ENCODE results near the gene HUNK.

DNA sequence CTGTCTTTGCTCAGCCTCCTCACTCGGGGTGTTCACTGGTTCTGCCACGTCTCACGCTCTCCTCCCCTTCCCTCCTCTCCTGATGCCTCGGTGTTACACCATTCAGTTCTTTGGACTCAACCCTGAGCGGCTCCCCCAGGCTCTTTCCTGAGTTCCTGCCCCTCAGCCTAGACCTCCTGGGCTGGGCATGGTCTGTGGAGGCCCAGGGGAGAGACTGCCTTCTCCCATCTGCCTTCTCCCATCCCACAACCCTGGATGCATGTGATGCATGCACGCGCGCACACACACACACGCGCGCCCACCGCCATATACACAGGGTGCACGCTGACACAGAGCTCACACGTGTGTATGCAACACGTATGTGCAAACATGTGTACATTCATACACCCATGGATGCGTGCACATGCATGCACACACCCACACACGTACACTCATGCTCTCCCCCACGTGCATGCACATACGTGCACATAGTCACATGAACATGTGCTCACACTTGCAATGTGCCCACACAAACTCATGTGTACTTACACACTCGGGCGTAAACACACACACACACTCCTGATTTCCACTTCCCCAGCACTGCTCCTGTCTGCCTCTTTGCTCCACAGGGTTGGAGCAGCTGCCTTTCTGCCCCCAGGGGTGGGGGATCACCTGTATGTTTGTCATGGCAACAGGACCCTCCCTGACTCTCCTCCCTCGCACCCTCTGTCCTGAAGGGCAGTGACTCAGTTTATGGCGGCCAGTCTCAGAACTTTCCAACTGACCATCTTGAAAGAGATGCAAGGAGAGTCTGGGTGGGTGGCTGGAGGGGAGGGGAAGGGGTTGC is 59.0 kb downstream of the HUNK start:
- TF ChIP-seq, protein P1, sequence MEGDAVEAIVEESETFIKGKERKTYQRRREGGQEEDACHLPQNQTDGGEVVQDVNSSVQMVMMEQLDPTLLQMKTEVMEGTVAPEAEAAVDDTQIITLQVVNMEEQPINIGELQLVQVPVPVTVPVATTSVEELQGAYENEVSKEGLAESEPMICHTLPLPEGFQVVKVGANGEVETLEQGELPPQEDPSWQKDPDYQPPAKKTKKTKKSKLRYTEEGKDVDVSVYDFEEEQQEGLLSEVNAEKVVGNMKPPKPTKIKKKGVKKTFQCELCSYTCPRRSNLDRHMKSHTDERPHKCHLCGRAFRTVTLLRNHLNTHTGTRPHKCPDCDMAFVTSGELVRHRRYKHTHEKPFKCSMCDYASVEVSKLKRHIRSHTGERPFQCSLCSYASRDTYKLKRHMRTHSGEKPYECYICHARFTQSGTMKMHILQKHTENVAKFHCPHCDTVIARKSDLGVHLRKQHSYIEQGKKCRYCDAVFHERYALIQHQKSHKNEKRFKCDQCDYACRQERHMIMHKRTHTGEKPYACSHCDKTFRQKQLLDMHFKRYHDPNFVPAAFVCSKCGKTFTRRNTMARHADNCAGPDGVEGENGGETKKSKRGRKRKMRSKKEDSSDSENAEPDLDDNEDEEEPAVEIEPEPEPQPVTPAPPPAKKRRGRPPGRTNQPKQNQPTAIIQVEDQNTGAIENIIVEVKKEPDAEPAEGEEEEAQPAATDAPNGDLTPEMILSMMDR (IDR thresholded peaks at IDR 0.05) = no peak
- TF ChIP-seq ZFX (IDR thresholded peaks at IDR 0.05; ENCODE audit: borderline replicate concordance) = no peak

Data from 22Rv1 (cell line).